ENCODE measurements around the gene RPN2. TPM values are rescaled to one million over a fixed set of nuclear protein-coding genes. Genes with fewer than 3 reads are reported as not detected.

Gene RPN2
- total and polyA plus RNA-seq, 2 of the 13 experiments (the other 11 are each of a cell fraction or from before 2014, with no cell fraction given), result 587 to 1,818 TPM

- TF ChIP-seq, protein P1, sequence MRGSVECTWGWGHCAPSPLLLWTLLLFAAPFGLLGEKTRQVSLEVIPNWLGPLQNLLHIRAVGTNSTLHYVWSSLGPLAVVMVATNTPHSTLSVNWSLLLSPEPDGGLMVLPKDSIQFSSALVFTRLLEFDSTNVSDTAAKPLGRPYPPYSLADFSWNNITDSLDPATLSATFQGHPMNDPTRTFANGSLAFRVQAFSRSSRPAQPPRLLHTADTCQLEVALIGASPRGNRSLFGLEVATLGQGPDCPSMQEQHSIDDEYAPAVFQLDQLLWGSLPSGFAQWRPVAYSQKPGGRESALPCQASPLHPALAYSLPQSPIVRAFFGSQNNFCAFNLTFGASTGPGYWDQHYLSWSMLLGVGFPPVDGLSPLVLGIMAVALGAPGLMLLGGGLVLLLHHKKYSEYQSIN (CRISPR knock-in tag; IDR thresholded peaks at IDR 0.05; ENCODE audit: borderline replicate concordance), result no peak
- TF ChIP-seq ZNF749 (CRISPR knock-in tag; IDR thresholded peaks at IDR 0.05; ENCODE audit: borderline replicate concordance) (peak; percentile 52; the same call in 1 of the 2 replicates), ZMYM4 (CRISPR knock-in tag; IDR thresholded peaks at IDR 0.05) (peak; percentile 64; the same call in 1 of the 2 replicates), PHF8 (CRISPR knock-in tag; IDR thresholded peaks at IDR 0.05) (peak; percentile 28; the same call in 1 of the 2 replicates), AGO1 (IDR thresholded peaks at IDR 0.05; ENCODE audit: low read depth, low read length, poor library complexity, severe bottlenecking) (no peak), ZNF264 (CRISPR knock-in tag; IDR thresholded peaks at IDR 0.05) (peak; percentile 20; the same call in 1 of the 2 replicates), BCL6 (CRISPR knock-in tag; IDR thresholded peaks at IDR 0.05) (peak; percentile 99), GABPA (IDR thresholded peaks at IDR 0.05; ENCODE audit: low read depth, low read length) (no peak), GABPA (CRISPR knock-in tag; IDR thresholded peaks at IDR 0.05; ENCODE audit: low read depth) (peak; percentile 75), REXO4 (CRISPR knock-in tag; IDR thresholded peaks at IDR 0.05; ENCODE audit: borderline replicate concordance) (no peak), SRSF1 (optimal IDR thresholded peaks at IDR 0.05; ENCODE audit: low read depth, low read length) (no peak), NFE2L2 (IDR thresholded peaks at IDR 0.05; ENCODE audit: low read length) (no peak), ZNF260 (CRISPR knock-in tag; IDR thresholded peaks at IDR 0.05; ENCODE audit: borderline replicate concordance, low read depth) (no peak), ARNT2 (CRISPR knock-in tag; IDR thresholded peaks at IDR 0.05; ENCODE audit: low read depth) (peak; percentile 64), RFX3 (CRISPR knock-in tag; IDR thresholded peaks at IDR 0.05) (no peak), ZNF501 (CRISPR knock-in tag; IDR thresholded peaks at IDR 0.05) (peak; percentile 58; the same call in 1 of the 2 replicates), CERS6 (CRISPR knock-in tag; IDR thresholded peaks at IDR 0.05) (no peak), KLF12 (CRISPR knock-in tag; IDR thresholded peaks at IDR 0.05; ENCODE audit: borderline replicate concordance) (0 out of 2 replicates have a peak, but pooled peaks have one; percentile 22), HDAC2 (CRISPR knock-in tag; IDR thresholded peaks at IDR 0.05) (peak; percentile 93)
- TF ChIP-seq, protein P2, sequence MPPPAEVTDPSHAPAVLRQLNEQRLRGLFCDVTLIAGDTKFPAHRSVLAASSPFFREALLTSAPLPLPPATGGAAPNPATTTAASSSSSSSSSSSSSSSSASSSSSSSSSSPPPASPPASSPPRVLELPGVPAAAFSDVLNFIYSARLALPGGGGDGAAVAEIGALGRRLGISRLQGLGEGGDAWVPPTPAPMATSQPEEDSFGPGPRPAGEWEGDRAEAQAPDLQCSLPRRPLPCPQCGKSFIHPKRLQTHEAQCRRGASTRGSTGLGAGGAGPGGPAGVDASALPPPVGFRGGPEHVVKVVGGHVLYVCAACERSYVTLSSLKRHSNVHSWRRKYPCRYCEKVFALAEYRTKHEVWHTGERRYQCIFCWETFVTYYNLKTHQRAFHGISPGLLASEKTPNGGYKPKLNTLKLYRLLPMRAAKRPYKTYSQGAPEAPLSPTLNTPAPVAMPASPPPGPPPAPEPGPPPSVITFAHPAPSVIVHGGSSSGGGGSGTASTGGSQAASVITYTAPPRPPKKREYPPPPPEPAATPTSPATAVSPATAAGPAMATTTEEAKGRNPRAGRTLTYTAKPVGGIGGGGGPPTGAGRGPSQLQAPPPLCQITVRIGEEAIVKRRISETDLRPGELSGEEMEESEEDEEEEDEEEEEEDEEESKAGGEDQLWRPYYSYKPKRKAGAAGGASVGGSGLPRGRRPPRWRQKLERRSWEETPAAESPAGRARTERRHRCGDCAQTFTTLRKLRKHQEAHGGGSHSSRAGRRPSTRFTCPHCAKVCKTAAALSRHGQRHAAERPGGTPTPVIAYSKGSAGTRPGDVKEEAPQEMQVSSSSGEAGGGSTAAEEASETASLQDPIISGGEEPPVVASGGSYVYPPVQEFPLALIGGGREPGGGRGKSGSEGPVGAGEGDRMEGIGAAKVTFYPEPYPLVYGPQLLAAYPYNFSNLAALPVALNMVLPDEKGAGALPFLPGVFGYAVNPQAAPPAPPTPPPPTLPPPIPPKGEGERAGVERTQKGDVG (CRISPR knock-in tag; IDR thresholded peaks at IDR 0.05; ENCODE audit: borderline replicate concordance), result no peak
- TF ChIP-seq, protein P3, sequence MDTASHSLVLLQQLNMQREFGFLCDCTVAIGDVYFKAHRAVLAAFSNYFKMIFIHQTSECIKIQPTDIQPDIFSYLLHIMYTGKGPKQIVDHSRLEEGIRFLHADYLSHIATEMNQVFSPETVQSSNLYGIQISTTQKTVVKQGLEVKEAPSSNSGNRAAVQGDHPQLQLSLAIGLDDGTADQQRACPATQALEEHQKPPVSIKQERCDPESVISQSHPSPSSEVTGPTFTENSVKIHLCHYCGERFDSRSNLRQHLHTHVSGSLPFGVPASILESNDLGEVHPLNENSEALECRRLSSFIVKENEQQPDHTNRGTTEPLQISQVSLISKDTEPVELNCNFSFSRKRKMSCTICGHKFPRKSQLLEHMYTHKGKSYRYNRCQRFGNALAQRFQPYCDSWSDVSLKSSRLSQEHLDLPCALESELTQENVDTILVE (CRISPR knock-in tag; IDR thresholded peaks at IDR 0.05), result peak; percentile 79
Measured at GRCh38 chr20:37285664-37286374, 106.7 kb downstream of the RPN2 start (continued).

Data from HepG2 (cell line).